Coronary artery (tissue), 2 donors: ENCODE measurements around the gene RENBP.

Experiments
- DNase-seq: peaks from one replicate; pipeline ENCODE4 v3.0.0-alpha.2; 2017; ENCODE audit warnings: low spot score
- H3K27ac ChIP-seq, 2 donors: fragments of 200-600 bp; sonication (generic); one replicate each; pipeline ENCODE4 v1.5.1; 2016 to 2019
- H3K4me3 ChIP-seq: fragments of 200-600 bp; sonication (generic); 2 replicates; pipeline ENCODE4 v1.5.1; 2016; ENCODE audit warnings: mild to moderate bottlenecking, moderate library complexity
- CTCF ChIP-seq: fragments of 200-600 bp; sonication (generic); IDR thresholded peaks from one replicate; pipeline ENCODE4 v1.5.1; 2019; ENCODE audit warnings: antibody characterized with exemption

The RENBP gene

GRCh38 chrX:153973127-153974002 lies 28.9 kb upstream of the RENBP start:
- Histone ChIP-seq H3K4me3 (peak overlapping the region; percentile 87), H3K27ac (peak overlapping the region; percentile 99)
- DNase-seq: no peak
- TF ChIP-seq CTCF: no peak

- no peak for TF ChIP-seq CTCF
Observed at GRCh38 chrX:153972368-153973126, 28.1 kb upstream of the RENBP start, which contains the start of gene TMEM187. Gene TMEM187, plus strand, starts transcription at chrX:153972754. Its CDS starts 9,309 bp downstream, at chrX:153982063.

GRCh38 chrX:153971450-153972367 lies 27.3 kb upstream of the RENBP start, which contains the start of gene HCFC1:
Gene HCFC1, minus strand, starts transcription at chrX:153971818. Its CDS starts 978 bp downstream, at chrX:153970840.
- peak; percentile 95 for DNase-seq
- H3K4me3 ChIP-seq: peak within 1 kb of the TSS; percentile 87
- TF ChIP-seq CTCF: no peak
- H3K27ac ChIP-seq: peak within 1 kb of the TSS; percentile 99

More at GRCh38 chrX:153972368-153973126, 28.1 kb upstream of the RENBP start, which contains the start of gene TMEM187:
- peak; percentile 93 for DNase-seq
- peak within 1 kb of the TSS; percentile 99 for H3K27ac ChIP-seq
- peak within 1 kb of the TSS; percentile 87 for H3K4me3 ChIP-seq

- no peak for TF ChIP-seq CTCF
- H3K4me3 ChIP-seq: peak overlapping the region; percentile 87
- peak; percentile 94 for DNase-seq
- H3K27ac ChIP-seq: peak overlapping the region; percentile 99
Observed at GRCh38 chrX:153971124-153971449, 26.6 kb upstream of the RENBP start.

GRCh38 chrX:153970357-153971123 lies 26.1 kb upstream of the RENBP start:
- TF ChIP-seq CTCF: no peak
- H3K4me3 ChIP-seq: peak overlapping the region; percentile 87
- DNase-seq: no peak
- peak overlapping the region; percentile 99 for H3K27ac ChIP-seq

GRCh38 chrX:153969904-153970356 lies 25.5 kb upstream of the RENBP start:
- no peak for DNase-seq
- peak overlapping the region; percentile 99 for H3K27ac ChIP-seq
- TF ChIP-seq CTCF: no peak
- H3K4me3 ChIP-seq: peak overlapping the region; percentile 87
